NB4 (cell line): ENCODE results near the gene MET.

Experiments
- CTCF ChIP-seq: IDR thresholded peaks from one replicate; pipeline ENCODE4 v1.5.1; 2012; ENCODE audit warnings: low read depth, low read length
- POLR2A ChIP-seq: IDR thresholded peaks from 2 replicates; pipeline ENCODE4 v1.6.1; 2011; ENCODE audit warnings: mild to moderate bottlenecking; ENCODE audit not compliant: insufficient read length; ENCODE audit errors: extremely low read depth

- TF ChIP-seq POLR2A (no peak), CTCF (no peak)
Observed at GRCh38 chr7:116731445-116732335, 59.7 kb downstream of the MET start.
